Measurements from ENCODE around the gene PODNL1. TPM values are rescaled to one million over a fixed set of nuclear protein-coding genes. Genes with fewer than 3 reads are reported as not detected.

The PODNL1 gene
- total and polyA plus RNA-seq, 2 of the 13 experiments (the other 11 are each of a cell fraction or from before 2014, with no cell fraction given), result 0.18 TPM; not detected in 1

- Histone ChIP-seq H3K4me1 (ENCODE audit: insufficient read depth, low read length) (peaks cover 22% of the 10 kb centered on the region), H4K20me1 (ENCODE audit: insufficient read depth, low read length) (no peaks in the 10 kb centered on the region), H2AFZ (ENCODE audit: low read length) (no peak overlapping the region), H3K9me3 (ENCODE audit: low read length) (no peaks in the 10 kb centered on the region), H3K27me3 (ENCODE audit: control insufficient read depth in 1 of 2, insufficient read depth in 2 of 2, low read length in 2 of 2) (no peaks in the 10 kb centered on the region), H3K36me3 (replicated peaks in 1 of 2; ENCODE audit: control insufficient read depth in 1 of 2, insufficient read depth in 2 of 2, low read length in 2 of 2) (peaks cover 5 to 12% of the 10 kb centered on the region in 2 experiments; a peak in 3 of 5 replicates), H3K79me2 (ENCODE audit: insufficient read depth, low read length) (no peaks in the 10 kb centered on the region), H3K27ac (ENCODE audit: extremely low read length, insufficient read depth, low read length) (no peak overlapping the region), H3K4me3 (replicated peaks in 1 of 3; ENCODE audit: insufficient read depth in 1 of 3, low read depth in 2 of 3, low read length in 3 of 3) (no peak overlapping the region), H3K9ac (ENCODE audit: insufficient read depth, low read depth, low read length) (no peak overlapping the region), H3K4me2 (ENCODE audit: low read depth, low read length) (no peak overlapping the region)
- intact Hi-C loops (cut with micrococcal nuclease; ENCODE audit: unreplicated experiment), result no loop called here
- POLR2A ChIA-PET, result no interaction called here
- no TSS peak for BruUV-seq (replicated peaks)
- DNase-seq (ENCODE audit: low spot score) (no peak), ATAC-seq (no peak), FAIRE-seq (no peak)
- in situ Hi-C loops (cut with HindIII; ENCODE audit: extremely low pct_ligation_motif_present, low pct_unique_long_range_greater_than_20kb), result no loop called here
- TF ChIP-seq NAIF1 (CRISPR knock-in tag; IDR thresholded peaks at IDR 0.05; ENCODE audit: borderline replicate concordance) (no peak), ZBTB39 (CRISPR knock-in tag; IDR thresholded peaks at IDR 0.05) (no peak), ZNF841 (CRISPR knock-in tag; IDR thresholded peaks at IDR 0.05; ENCODE audit: borderline replicate concordance) (no peak), GMEB1 (CRISPR knock-in tag; IDR thresholded peaks at IDR 0.05; ENCODE audit: borderline replicate concordance) (no peak), IRX3 (CRISPR knock-in tag; IDR thresholded peaks at IDR 0.05; ENCODE audit: borderline replicate concordance, low read depth) (no peak), MED1 (CRISPR knock-in tag; IDR thresholded peaks at IDR 0.05) (no peak), ZNF878 (CRISPR knock-in tag; IDR thresholded peaks at IDR 0.05) (no peak), RARG (CRISPR knock-in tag; IDR thresholded peaks at IDR 0.05; ENCODE audit: low read depth) (no peak), SAFB2 (CRISPR knock-in tag; IDR thresholded peaks at IDR 0.05; ENCODE audit: borderline replicate concordance, low read depth) (no peak), POGZ (CRISPR knock-in tag; IDR thresholded peaks at IDR 0.05) (no peak), SSRP1 (CRISPR knock-in tag; IDR thresholded peaks at IDR 0.05) (no peak), SP1 (IDR thresholded peaks at IDR 0.05) (no peak), SP1 (CRISPR knock-in tag; IDR thresholded peaks at IDR 0.05) (no peak)
- CTCF ChIA-PET (ENCODE audit: low intra/inter-chr PET ratio, low total read pairs), result no interaction called here
- 91% methylated on average over 6 of the region's 9 CpGs for WGBS (ENCODE audit: low lambda C conversion rate)
These were observed 44.6 kb upstream of the PODNL1 start for GRCh38 chr19:13982773-13983172.
